HL-60 (cell line): ENCODE measurements around the gene C5orf47.

ENCODE experiments used
- DNase-seq, 2 experiments: peaks; one replicate each; pipeline ENCODE4 v3.0.0-alpha.2; 2010 to 2020; ENCODE audit warnings: low read depth in 1 of 2, low spot score in 1 of 2
- H3K27ac ChIP-seq: fragments of 250-450 bp; sonication (Bioruptor Pico); replicated peaks from 2 replicates; pipeline ENCODE4 v1.5.1; 2020; ENCODE audit warnings: mild to moderate bottlenecking, moderate library complexity
- H3K27me3 ChIP-seq: fragments of 250-450 bp; sonication (Bioruptor Pico); 2 replicates; pipeline ENCODE4 v1.5.1; 2021; ENCODE audit warnings: mild to moderate bottlenecking, moderate library complexity; ENCODE audit not compliant: insufficient read depth, poor library complexity, severe bottlenecking
- H3K4me3 ChIP-seq: replicated peaks from 2 replicates; pipeline ENCODE4 v1.5.1; 2011; ENCODE audit warnings: mild to moderate bottlenecking, control low read depth, low read length; ENCODE audit not compliant: insufficient read depth
- CTCF ChIP-seq: IDR thresholded peaks from one replicate; pipeline ENCODE4 v1.5.1; 2011; ENCODE audit warnings: low read length, control low read depth, inconsistent platforms; ENCODE audit not compliant: insufficient read depth
- GABPA ChIP-seq: IDR thresholded peaks from 2 replicates; pipeline ENCODE4 v1.6.1; 2012; ENCODE audit warnings: low read depth
- POLR2AphosphoS5 ChIP-seq: IDR thresholded peaks from 2 replicates; pipeline ENCODE4 v1.6.1; 2012; ENCODE audit warnings: low read depth
- REST ChIP-seq: IDR thresholded peaks from 2 replicates; pipeline ENCODE4 v1.6.1; 2012; ENCODE audit warnings: low read depth; ENCODE audit not compliant: insufficient replicate concordance
- SPI1 ChIP-seq: IDR thresholded peaks from 2 replicates; pipeline ENCODE4 v1.6.1; 2012; ENCODE audit warnings: low read depth, mild to moderate bottlenecking, borderline replicate concordance

The C5orf47 gene

GRCh38 chr5:173944511-173944910 lies 44.5 kb upstream of the C5orf47 start:
- no peak for TF ChIP-seq SPI1
- no peak for TF ChIP-seq POLR2AphosphoS5
- TF ChIP-seq REST = no peak
- TF ChIP-seq CTCF = no peak
- no peak for TF ChIP-seq GABPA
- Histone ChIP-seq H3K27ac (no peak overlapping the region), H3K4me3 (no peak overlapping the region), H3K27me3 (no peaks in the 10 kb centered on the region)
- DNase-seq = no peak

- TF ChIP-seq GABPA (no peak), SPI1 (no peak), POLR2AphosphoS5 (no peak), CTCF (no peak), REST (no peak)
- Histone ChIP-seq H3K27ac (no peak overlapping the region), H3K27me3 (no peaks in the 10 kb centered on the region), H3K4me3 (no peak overlapping the region)
- DNase-seq = no peak
Measured at GRCh38 chr5:173945160-173945559, 43.8 kb upstream of the C5orf47 start.

GRCh38 chr5:173946323-173946722 lies 42.6 kb upstream of the C5orf47 start:
- no peaks in the 10 kb centered on the region for H3K27me3 ChIP-seq
- no peak overlapping the region for H3K4me3 ChIP-seq
- DNase-seq = no peak
- H3K27ac ChIP-seq = no peak overlapping the region
- no peak for TF ChIP-seq REST
- TF ChIP-seq POLR2AphosphoS5 = no peak
- no peak for TF ChIP-seq SPI1
- TF ChIP-seq GABPA = no peak
- no peak for TF ChIP-seq CTCF
